ENCODE results near the gene ATN1. TPM values are rescaled to one million over a fixed set of nuclear protein-coding genes. Genes with fewer than 3 reads are reported as not detected.

The ATN1 gene
- total RNA-seq, 1 donor from 2014 or later = 34.3 TPM

DNA sequence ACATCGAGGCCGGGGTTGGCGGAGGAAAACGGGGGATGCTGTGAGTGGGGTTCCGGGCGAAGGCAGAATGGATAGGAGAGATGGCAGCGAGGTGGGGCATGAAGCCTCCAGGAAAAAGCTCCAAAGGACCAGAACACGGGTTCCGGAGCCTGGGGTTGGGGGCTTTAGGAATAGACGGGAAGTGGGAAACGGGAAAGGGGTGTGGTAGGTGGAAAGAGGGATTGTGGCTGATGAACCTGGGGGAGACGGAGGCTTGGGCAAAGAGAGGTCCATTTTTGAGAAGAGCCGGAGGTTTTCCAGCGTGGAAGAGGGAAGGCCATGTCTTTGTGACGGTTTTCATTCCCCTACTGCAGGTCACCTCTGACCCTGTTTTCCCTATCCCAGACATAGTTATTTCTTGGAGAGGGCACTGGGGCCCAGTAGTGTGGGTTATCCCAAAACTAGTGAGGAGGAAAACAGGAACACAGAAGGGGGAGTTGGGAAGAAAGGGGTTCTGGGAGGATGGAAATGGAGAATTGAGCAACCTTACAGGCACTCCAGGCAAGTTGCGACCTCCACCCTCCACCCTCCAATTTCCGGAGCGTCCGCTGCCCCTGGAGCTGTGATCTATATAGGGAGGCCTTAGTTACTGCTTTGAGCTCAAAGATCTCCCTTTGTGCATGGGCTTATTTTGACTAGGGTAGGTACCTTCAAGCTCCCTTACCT is 1.1 kb downstream of the ATN1 start:
- DNase-seq = no peak

DNA sequence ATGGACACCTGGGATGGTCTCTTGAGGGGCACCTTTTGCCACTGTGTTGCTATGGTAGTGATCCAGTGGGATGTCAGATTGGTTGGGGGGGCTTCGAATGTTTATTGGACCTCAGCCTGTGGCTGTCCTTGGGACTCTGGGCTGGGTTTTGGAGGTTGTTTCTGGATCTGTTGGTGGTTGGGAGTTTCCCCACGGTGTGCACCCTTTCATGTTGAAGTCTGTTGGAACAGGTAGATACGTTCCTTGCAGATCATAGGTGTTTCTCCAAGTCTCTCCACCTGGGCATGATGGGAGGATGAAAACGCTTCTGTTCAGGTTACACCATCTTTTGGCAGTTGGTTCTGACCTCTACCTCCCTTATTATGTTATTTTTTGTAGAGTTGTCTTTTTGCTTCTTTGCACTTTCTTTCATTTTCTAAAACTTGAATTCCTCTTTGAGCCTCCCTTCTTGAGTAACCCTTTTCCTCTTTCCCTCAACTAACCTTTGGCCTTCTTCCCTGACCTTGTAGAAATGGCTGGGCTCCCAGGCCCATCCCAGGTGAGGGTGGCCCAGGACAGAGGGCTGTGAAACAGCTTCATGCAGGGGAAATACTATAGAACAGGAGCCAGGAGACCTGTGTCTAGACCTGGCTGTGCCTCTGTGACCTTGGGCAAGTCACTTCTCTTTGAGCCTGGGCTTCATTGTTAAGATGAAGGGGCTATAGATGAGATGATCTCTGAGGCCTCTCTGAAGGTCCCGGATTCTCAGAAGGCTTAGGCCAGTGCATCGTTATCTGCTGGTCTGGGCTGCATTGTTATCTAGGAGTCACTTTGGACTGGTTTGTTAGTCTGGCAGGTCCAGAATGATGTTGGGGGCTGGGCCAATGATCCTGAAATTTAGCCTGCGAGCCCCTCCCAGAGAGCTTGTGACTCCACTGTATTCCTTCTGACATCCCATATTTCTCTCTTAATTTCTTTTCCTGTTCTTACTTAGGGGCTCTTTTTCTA is 2.0 kb downstream of the ATN1 start:
- no peak for DNase-seq

DNA sequence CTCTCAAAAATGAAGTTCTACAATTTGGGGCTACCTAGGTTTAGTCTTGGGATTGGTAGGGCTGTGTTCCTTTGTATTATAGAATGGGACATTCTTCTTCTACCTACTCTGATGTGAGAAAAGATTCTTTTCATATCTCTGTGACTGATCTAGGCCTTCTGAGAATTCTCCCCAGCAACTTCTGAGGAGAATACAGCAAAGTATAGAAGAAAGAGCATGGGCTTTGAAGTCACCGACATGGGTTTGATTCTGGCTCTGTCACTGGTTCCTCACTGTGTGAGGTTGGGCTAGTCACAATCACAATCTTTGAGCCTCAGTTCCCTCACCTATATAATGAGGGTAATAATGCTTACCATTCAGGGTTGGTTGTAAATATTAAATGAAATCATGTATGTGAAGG is 5.0 kb downstream of the ATN1 start:
- DNase-seq = no peak

DNA sequence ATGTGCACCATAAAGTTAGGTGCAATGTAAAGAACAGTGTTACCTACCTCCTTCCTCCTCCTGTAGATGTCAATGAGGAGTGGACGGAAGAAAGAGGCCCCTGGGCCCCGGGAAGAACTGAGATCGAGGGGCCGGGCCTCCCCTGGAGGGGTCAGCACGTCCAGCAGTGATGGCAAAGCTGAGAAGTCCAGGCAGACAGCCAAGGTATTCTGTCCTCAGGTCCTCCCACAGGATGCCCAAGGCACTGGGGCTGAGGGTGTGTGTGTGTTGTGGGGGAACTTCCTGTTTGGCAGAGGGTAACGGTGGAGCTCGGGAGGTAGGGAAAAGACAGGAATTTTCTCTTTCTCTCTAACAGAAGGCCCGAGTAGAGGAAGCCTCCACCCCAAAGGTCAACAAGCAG is 6.4 kb downstream of the ATN1 start:
- no peak for DNase-seq

DNA sequence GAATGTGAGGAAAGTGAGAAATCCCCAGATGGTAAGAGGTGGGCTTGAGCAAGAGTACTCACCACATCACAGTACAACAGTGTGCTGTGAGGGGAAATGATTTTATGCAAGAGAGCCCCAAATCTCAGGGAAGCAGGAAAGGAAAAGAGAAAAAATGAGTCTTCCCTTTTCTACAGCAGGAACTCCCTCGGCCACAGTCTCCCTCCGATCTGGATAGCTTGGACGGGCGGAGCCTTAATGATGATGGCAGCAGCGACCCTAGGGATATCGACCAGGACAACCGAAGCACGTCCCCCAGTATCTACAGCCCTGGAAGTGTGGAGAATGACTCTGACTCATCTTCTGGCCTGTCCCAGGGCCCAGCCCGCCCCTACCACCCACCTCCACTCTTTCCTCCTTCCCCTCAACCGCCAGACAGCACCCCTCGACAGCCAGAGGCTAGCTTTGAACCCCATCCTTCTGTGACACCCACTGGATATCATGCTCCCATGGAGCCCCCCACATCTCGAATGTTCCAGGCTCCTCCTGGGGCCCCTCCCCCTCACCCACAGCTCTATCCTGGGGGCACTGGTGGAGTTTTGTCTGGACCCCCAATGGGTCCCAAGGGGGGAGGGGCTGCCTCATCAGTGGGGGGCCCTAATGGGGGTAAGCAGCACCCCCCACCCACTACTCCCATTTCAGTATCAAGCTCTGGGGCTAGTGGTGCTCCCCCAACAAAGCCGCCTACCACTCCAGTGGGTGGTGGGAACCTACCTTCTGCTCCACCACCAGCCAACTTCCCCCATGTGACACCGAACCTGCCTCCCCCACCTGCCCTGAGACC is 7.8 kb downstream of the ATN1 start:
- no peak for DNase-seq

DNA sequence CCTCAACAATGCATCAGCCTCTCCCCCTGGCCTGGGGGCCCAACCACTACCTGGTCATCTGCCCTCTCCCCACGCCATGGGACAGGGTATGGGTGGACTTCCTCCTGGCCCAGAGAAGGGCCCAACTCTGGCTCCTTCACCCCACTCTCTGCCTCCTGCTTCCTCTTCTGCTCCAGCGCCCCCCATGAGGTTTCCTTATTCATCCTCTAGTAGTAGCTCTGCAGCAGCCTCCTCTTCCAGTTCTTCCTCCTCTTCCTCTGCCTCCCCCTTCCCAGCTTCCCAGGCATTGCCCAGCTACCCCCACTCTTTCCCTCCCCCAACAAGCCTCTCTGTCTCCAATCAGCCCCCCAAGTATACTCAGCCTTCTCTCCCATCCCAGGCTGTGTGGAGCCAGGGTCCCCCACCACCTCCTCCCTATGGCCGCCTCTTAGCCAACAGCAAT is 8.5 kb downstream of the ATN1 start:
- no peak for DNase-seq

DNA sequence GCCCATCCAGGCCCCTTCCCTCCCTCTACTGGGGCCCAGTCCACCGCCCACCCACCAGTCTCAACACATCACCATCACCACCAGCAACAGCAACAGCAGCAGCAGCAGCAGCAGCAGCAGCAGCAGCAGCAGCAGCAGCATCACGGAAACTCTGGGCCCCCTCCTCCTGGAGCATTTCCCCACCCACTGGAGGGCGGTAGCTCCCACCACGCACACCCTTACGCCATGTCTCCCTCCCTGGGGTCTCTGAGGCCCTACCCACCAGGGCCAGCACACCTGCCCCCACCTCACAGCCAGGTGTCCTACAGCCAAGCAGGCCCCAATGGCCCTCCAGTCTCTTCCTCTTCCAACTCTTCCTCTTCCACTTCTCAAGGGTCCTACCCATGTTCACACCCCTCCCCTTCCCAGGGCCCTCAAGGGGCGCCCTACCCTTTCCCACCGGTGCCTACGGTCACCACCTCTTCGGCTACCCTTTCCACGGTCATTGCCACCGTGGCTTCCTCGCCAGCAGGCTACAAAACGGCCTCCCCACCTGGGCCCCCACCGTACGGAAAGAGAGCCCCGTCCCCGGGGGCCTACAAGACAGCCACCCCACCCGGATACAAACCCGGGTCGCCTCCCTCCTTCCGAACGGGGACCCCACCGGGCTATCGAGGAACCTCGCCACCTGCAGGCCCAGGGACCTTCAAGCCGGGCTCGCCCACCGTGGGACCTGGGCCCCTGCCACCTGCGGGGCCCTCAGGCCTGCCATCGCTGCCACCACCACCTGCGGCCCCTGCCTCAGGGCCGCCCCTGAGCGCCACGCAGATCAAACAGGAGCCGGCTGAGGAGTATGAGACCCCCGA is 9.1 kb downstream of the ATN1 start:
- DNase-seq = no peak

DNA sequence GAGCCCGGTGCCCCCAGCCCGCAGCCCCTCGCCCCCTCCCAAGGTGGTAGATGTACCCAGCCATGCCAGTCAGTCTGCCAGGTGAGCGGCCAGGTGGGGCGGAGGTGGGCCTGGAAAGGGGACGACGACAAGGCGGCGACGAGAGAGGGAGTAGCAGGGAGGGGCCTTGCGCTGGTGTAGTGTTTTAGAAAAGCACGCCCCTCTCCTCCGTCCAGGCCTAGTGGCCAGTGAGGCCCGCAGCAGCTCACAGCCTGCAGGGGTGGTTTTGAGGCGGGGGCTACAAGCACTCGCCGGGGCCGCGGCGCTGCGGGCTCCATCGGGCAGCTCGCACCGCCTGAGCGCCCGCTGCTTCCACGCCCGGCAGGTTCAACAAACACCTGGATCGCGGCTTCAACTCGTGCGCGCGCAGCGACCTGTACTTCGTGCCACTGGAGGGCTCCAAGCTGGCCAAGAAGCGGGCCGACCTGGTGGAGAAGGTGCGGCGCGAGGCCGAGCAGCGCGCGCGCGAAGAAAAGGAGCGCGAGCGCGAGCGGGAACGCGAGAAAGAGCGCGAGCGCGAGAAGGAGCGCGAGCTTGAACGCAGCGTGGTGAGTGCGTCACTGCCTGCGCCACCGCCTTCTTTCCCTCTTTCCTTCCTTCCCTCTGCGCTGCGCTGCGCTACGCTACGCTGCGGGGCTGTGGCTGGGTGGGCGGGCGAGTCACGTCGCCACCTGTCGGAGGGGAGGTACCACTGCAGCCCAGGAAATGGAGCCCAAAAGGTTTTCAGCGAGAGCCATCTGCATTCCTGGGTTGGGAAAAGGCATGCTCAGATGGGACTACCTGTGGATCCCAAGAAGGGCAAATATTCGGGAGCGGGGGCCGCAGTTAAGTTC is 10.0 kb downstream of the ATN1 start:
- DNase-seq = peak; percentile 98

DNA sequence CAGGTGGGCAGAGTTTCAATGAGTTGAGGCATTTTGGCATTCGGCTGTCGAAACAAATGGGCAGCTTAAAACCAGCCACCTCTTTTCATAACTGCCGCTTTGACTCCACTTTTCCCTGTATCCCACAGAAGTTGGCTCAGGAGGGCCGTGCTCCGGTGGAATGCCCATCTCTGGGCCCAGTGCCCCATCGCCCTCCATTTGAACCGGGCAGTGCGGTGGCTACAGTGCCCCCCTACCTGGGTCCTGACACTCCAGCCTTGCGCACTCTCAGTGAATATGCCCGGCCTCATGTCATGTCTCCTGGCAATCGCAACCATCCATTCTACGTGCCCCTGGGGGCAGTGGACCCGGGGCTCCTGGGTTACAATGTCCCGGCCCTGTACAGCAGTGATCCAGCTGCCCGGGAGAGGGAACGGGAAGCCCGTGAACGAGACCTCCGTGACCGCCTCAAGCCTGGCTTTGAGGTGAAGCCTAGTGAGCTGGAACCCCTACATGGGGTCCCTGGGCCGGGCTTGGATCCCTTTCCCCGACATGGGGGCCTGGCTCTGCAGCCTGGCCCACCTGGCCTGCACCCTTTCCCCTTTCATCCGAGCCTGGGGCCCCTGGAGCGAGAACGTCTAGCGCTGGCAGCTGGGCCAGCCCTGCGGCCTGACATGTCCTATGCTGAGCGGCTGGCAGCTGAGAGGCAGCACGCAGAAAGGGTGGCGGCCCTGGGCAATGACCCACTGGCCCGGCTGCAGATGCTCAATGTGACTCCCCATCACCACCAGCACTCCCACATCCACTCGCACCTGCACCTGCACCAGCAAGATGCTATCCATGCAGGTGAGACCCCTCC is 10.8 kb downstream of the ATN1 start:
- no peak for DNase-seq

DNA sequence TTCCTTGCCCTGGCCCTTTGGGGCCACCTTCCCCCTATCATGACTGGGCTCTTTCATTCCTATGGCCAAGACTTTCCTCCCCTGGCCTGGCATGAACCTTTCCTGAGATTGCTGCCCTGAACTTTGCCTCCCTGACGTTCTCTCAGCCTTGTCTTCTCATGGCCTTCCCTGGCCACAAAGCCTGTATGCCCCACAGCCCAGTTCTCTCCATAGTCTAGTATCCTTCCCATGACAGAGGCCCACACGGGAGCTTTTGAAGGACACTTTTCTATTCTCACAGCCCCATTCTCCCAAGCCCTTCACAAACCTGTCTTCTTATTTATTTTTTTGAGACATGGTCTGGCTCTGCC is 11.4 kb downstream of the ATN1 start:
- DNase-seq = no peak

DNA sequence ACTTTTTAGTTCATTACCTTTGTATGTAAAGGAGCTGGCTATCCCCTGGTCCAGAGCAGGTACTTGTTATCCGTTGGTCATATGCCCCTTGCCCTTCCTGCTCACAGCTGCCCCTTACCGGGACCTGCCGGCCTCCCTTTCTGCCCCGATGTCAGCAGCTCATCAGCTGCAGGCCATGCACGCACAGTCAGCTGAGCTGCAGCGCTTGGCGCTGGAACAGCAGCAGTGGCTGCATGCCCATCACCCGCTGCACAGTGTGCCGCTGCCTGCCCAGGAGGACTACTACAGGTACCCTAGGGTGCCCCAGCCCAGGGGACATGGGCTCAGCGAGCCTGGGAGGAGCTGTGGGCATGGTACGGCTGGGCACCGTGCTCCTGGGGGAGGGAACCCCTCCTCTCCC is 13.5 kb downstream of the ATN1 start:
- no peak for DNase-seq

DNA sequence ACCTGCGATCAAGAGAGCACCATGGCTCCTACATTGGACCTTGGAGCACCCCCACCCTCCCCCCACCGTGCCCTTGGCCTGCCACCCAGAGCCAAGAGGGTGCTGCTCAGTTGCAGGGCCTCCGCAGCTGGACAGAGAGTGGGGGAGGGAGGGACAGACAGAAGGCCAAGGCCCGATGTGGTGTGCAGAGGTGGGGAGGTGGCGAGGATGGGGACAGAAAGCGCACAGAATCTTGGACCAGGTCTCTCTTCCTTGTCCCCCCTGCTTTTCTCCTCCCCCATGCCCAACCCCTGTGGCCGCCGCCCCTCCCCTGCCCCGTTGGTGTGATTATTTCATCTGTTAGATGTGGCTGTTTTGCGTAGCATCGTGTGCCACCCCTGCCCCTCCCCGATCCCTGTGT is 14.0 kb downstream of the ATN1 start:
- DNase-seq = no peak

DNA sequence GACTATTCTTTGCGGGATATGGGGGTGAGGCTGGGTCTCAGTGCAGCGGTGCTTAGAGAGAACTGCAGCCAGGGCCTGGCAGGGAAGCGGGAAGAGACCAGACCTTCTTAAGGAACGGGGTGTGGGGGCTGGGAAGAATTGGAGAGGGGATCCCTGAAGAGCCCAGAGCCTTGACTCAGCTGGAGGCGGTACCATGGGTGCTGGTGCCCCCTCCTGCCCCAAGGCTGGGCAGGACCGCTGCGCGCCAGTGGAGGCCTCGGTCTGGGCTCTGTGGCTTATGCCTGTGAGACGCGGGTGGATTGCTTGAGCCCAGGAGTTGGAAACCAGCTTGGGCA is 14.5 kb downstream of the ATN1 start:
- DNase-seq = no peak

DNA sequence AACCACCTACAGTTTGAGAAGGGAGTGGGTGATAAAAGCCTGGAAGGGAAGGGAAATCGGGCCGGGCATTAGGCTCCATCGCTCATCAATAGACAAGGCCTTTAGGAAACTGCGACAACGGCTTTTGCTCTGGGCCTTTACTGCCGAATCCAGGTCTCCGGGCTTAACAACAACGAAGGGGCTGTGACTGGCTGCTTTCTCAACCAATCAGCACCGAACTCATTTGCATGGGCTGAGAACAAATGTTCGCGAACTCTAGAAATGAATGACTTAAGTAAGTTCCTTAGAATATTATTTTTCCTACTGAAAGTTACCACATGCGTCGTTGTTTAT is 15.6 kb downstream of the ATN1 start:
- peak; percentile 96 for DNase-seq

DNA sequence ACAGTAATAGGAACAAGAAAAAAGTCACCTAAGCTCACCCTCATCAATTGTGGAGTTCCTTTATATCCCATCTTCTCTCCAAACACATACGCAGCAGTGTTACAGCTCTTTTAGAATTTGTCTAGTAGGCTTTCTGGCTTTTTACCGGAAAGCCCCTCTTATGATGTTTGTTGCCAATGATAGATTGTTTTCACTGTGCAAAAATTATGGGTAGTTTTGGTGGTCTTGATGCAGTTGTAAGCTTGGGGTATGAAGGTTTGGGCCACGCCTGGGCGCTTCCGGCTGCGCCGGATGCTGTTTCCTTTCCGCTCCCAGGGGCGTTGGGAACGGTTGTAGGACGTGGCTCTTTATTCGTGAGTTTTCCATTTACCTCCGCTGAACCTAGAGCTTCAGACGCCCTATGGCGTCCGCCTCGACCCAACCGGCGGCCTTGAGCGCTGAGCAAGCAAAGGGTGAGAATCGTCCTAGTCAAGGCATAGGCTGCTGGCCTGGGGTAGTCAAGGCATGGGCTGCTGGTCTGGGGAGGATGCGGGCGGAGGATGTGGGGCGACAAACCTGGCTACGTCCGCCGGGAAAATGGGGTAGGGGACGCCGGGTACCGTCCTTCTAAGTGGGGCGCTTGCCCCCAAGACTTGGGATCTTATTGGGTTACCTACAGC is 16.1 kb downstream of the ATN1 start, which contains the start of the genes C12orf57 and RNU7-1:
C12orf57 (plus strand) TSS at position 301 of the 659 bp plus-strand sequence; CDS start at position 401, 100 bp downstream.
RNU7-1 (plus strand) TSS at position 95 of the 659 bp plus-strand sequence.
- DNase-seq = peak; percentile 95

DNA sequence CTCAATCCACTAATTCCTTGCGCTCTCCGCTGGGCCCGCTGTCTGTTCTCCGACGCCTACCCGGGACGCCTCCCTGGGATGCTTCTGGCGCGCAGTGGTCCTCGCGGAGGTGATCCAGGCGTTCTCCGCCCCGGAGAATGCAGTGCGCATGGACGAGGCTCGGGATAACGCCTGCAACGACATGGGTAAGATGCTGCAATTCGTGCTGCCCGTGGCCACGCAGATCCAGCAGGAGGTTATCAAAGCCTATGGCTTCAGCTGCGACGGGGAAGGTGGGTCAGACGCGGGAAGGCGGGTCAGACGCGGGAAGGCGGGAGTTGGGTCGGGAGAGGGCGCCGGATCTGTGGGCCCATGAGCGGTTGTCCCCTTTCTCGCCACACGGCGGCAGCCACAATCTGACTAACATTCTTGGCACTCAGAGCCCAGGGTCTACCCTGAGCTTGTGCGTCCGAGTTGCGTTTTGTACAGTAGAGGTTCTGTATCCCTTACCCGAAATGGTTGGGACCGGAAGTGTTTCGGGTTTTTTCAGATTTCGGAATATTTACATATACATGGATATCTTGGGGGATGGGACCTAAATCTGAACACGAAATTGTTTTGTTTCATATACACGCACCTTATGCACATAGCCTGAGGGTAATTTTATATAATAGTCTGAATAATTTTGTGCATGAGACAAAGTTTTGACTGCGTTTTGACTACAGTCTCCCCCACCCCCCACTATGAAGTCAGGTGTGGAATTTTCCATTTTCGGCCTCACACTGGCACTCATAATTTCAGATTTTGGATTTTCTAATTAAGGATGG is 16.8 kb downstream of the ATN1 start:
- peak; percentile 98 for DNase-seq

DNA sequence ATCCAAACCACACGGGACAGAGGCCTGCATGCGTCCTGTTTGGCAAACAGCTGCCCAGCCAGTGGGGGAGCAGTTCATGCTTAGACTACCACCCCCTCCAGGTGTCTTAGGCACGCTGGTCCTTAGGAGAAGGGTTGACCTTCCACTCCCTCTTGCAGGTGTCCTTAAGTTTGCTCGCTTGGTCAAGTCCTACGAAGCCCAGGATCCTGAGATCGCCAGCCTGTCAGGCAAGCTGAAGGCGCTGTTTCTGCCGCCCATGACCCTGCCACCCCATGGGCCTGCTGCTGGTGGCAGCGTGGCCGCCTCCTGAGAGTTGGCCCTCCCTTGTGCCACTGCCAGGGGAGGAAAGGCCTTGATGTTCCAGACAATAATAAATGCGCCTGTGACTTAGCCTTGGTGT is 17.9 kb downstream of the ATN1 start:
- DNase-seq = no peak

Measured in tongue (tissue), 2 donors.